ENCODE results near the gene TUBA4B. TPM values are rescaled to one million over a fixed set of nuclear protein-coding genes. Genes with fewer than 3 reads are reported as not detected.
A peak's percentile ranks its signal among the peaks of the same experiment; 100 is the strongest.

The TUBA4B gene
- total RNA-seq, 2 experiments from 2014 or later: not detected

DNA sequence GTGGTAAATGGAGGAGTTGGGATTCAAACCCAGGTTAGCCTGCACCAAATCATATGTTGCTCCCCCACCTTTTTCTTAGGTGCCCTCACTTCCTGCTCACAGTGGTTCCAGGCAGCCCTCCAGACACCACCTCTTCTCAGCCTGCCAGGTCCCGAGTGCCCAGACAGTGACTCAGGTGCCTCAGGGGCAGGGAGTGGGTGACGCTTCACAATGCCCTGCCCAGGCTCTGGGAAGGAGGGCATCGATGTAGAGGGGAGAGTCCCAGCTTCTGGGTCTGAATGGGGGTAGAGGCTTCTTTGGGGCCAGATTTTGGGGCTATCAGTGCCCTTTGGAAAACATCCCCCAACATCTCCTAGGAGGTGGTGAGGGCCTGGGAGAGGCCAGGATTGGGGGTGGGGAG lies 20.9 kb downstream of the TUBA4B start:
- ATAC-seq (no peak), DNase-seq (no peak)
- H3K27me3 Mint-ChIP-seq: no peaks in the 10 kb centered on the region
- no peak overlapping the region for H3K4me3 Mint-ChIP-seq
- H3K27ac Mint-ChIP-seq: no peak overlapping the region
- CTCF ChIA-PET: interaction anchor here (0.9 to 15.5 kb wide), 7 partner anchors 20 to 232 kb away, joined by 3 to 257 read pairs (median 4); partner anchors contain the start of genes TUBA4A and TUBA4B
- H3K9me3 Mint-ChIP-seq (ENCODE audit: low read depth): no peaks in the 10 kb centered on the region
- peaks cover 19% of the 10 kb centered on the region for H3K4me1 Mint-ChIP-seq
- H3K36me3 Mint-ChIP-seq (ENCODE audit: low read depth): no peaks in the 10 kb centered on the region
- intact Hi-C loops (cut with DNase I, micrococcal nuclease): no loop called here
- POLR2A ChIA-PET: interaction anchor here (0.6 kb wide), 1 partner anchor 21 kb away, joined by 3 read pairs; no protein-coding TSS in a partner anchor

DNA sequence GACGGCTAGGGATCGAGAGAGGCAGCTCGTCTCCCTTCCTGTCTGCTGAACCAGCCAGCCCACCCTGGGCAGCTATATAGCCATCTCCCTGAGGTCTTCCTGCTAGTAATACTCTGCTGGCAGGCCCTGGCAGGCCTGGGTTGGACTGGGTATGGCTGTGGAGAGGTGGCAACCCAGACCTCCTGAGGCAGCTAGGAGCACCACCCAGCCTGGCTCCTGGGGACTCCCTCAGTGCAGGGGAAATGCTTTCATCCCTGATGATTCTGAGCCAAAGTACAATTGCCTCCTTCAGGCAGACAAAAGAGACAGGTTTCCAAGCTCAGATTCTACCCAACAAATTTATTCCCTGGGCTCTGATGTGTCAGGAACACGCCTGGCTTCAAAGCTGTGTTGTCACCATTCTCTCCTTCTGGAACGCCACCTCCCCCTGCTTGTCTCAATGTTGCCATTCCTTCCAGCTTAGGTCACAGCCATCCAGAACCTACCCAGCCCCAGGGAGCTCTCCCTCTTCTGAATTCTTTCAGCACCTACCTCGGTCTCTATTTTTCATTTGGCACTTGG lies 21.4 kb downstream of the TUBA4B start:
- intact Hi-C loops (cut with DNase I, micrococcal nuclease): no loop called here
- no peak overlapping the region for H3K4me3 Mint-ChIP-seq
- no peak overlapping the region for H3K27ac Mint-ChIP-seq
- no peaks in the 10 kb centered on the region for H3K27me3 Mint-ChIP-seq
- ChIA-PET POLR2A (no interaction called here), CTCF (interaction anchor here (0.9 to 15.5 kb wide), 8 partner anchors 13 to 233 kb away, joined by 3 to 257 read pairs (median 4); partner anchors contain the start of genes TUBA4A and TUBA4B)
- DNase-seq (no peak), ATAC-seq (no peak)
- peaks cover 20% of the 10 kb centered on the region for H3K4me1 Mint-ChIP-seq
- no peaks in the 10 kb centered on the region for H3K36me3 Mint-ChIP-seq (ENCODE audit: low read depth)
- no peaks in the 10 kb centered on the region for H3K9me3 Mint-ChIP-seq (ENCODE audit: low read depth)

DNA sequence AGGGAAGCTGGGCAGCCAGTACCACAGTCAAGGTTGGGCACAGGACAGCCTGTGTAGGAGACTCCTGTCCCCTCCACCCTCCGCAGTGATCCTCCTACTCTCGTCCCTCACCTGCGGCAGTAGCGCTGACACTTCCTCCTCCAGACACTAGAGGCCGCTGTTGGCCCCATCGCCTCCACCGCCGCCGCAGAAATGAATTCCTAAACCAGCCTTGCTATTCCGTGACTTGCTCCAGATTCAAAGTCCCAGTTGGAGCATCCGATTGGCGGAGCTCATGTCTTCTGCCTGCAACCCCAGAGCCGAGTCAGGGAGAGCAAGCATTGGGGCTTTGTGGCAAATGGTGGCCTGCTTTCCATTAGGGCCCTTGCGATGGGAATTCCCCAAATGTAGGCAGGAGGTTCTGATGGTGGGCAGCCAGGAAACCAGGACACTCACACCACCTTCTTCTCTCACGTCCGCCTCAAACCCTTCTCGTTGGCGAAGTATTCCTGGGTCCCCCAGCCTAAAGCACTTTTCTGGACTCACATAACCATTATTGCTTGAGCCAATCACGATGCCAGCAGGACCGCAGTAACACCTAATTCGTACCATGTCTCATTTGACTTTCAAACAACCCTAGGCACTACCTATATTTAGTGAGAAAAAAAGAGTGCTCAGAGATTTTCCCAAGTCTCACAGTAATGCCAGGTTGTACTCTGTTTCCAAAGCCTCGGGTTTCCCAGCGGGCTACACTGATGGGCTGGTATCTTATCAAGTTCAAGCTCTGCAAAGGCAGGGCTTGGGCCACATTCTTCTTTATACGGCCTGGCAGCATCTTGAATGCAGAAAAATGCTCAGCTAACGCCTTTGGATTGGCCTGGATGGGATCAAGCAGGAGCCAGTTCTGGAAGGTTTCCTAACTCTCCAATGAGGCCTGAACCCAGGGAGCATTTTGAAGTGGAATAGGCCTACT lies 24.9 kb downstream of the TUBA4B start:
- DNase-seq: peak; percentile 86
- ATAC-seq: peak; percentile 8
- intact Hi-C loops (cut with DNase I, micrococcal nuclease): loop anchor here in 1 of 2 experiments (1.0 to 5.0 kb wide), 4 partner anchors 20 to 991 kb away; partner anchors contain the start of genes ABCB6 and ZFAND2B
- H3K4me1 Mint-ChIP-seq: peaks cover 37% of the 10 kb centered on the region
- H3K4me3 Mint-ChIP-seq: peak overlapping the region; percentile 96
- ChIA-PET CTCF (interaction anchor here (0.6 to 15.5 kb wide), 26 partner anchors 9 to 660 kb away, joined by 3 to 257 read pairs (median 3); partner anchors contain the start of genes ANKZF1, CNPPD1, GLB1L and STK16), POLR2A (interaction anchor here (0.6 to 2.6 kb wide), 10 partner anchors 24 to 619 kb away, joined by 3 to 33 read pairs (median 4); partner anchors contain the start of genes ANKZF1, ATG9A, BCS1L and DNPEP)
- no peaks in the 10 kb centered on the region for H3K27me3 Mint-ChIP-seq
- no peaks in the 10 kb centered on the region for H3K9me3 Mint-ChIP-seq (ENCODE audit: low read depth)
- H3K27ac Mint-ChIP-seq: peak overlapping the region; percentile 93
- peaks cover 7% of the 10 kb centered on the region for H3K36me3 Mint-ChIP-seq (ENCODE audit: low read depth)

DNA sequence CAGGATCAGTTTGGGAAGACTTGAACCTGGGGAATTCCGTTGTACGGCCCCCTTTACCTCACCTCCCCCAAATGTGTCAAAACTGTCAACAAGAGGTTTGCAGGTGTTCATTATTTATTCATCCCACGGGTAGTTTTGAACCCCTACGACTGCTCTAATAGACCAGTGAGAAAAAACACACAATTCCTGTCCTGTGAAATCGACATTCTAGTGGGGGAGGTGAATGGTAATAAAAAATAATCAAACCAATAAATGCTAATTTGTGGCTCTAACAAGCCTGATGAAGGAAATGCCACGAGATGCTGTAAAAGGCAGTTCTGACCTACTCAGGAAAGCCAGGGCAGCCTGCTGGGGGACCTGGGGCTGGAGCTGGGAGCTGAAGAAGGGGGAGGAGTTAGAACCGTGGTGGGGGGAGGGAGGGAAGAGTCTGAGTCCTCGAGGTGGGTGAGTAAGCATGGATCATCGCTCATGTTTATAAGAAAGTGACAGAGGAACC lies 25.7 kb downstream of the TUBA4B start:
- no peak for ATAC-seq
- Mint-ChIP-seq H3K27me3 (no peaks in the 10 kb centered on the region), H3K9me3 (ENCODE audit: low read depth) (no peaks in the 10 kb centered on the region), H3K27ac (peak overlapping the region; percentile 93), H3K36me3 (ENCODE audit: low read depth) (peaks cover 10% of the 10 kb centered on the region), H3K4me3 (peak overlapping the region; percentile 96), H3K4me1 (peaks cover 37% of the 10 kb centered on the region)
- ChIA-PET POLR2A (interaction anchor here (0.6 to 2.6 kb wide), 10 partner anchors 16 to 619 kb away, joined by 3 to 33 read pairs (median 4); partner anchors contain the start of genes ANKZF1, ATG9A, BCS1L and TUBA4A), CTCF (interaction anchor here (0.8 to 15.5 kb wide), 20 partner anchors 8 to 281 kb away, joined by 3 to 257 read pairs (median 4); partner anchors contain the start of genes ANKZF1, CNPPD1, GLB1L and STK16)
- intact Hi-C loops (cut with DNase I, micrococcal nuclease): loop anchor here (1.0 to 5.0 kb wide), 19 partner anchors 16 to 991 kb away; partner anchors contain the start of genes ABCB6 (in 2 of the 2), ANKZF1 (in 2 of the 2), ATG9A (in 2 of the 2) and TUBA4A (in 2 of the 2)
- no peak for DNase-seq

DNA sequence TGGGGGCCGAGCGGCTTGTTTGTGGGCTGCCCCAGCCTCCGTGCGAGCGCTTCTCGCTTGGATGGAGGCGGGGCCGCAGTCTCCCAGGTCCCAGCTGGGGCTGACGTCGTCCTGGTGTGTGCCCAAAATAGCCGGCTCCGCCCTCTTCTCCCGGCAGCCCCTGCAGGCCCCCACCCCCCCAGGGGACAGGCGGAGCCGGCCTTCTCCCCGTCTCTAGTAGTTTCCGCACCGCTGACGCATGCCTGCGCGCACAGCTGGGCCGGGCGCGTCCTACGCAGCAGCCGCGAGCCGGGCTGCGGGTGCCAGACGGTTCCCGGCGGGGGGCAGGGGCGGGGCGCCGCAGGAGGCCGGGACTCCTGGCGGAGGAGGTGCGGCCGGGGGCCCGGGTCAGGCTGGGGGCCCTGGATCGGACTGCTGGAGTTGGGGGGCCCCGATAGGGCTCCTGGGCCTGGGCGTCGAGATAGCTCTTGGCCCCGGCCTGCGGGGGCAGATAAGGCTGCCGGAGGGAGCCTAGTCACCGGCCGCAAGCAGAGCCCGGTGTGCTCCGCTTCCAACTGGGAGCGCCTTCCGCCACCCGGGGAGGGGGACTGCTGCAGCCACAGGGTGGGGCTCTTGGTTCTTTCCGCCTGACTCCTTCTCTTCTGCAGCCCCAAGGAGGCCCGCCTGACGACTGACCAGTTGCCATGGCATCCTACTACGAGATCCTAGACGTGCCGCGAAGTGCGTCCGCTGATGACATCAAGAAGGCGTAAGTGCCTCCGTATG lies 26.3 kb downstream of the TUBA4B start, which contains the start of gene DNAJB2:
TSS of gene DNAJB2 (plus strand) at position 216 of the 765 bp plus-strand sequence. CDS start at position 684, 468 bp downstream.
- H3K36me3 Mint-ChIP-seq (ENCODE audit: low read depth): peaks cover 10% of the 10 kb centered on the region
- ChIA-PET CTCF (interaction anchor here (0.8 to 15.5 kb wide), 15 partner anchors 8 to 124 kb away, joined by 3 to 257 read pairs (median 5); partner anchors contain the start of genes ANKZF1, CNPPD1, GLB1L and STK16), POLR2A (interaction anchor here (0.6 to 2.6 kb wide), 11 partner anchors 16 to 620 kb away, joined by 3 to 33 read pairs (median 4); partner anchors contain the start of genes ANKZF1, ATG9A, BCS1L and TUBA4A)
- H3K9me3 Mint-ChIP-seq (ENCODE audit: low read depth): no peaks in the 10 kb centered on the region
- intact Hi-C loops (cut with DNase I, micrococcal nuclease): loop anchor here (1.0 to 5.0 kb wide), 19 partner anchors 15 to 992 kb away; partner anchors contain the start of genes ABCB6 (in 2 of the 2), ANKZF1 (in 2 of the 2), ATG9A (in 2 of the 2) and TUBA4A (in 2 of the 2)
- peak within 1 kb of the TSS; percentile 96 for H3K4me3 Mint-ChIP-seq
- peak within 1 kb of the TSS; percentile 95 for H3K27ac Mint-ChIP-seq
- peak; percentile 86 for ATAC-seq
- H3K27me3 Mint-ChIP-seq: no peaks in the 10 kb centered on the region
- DNase-seq: peak; percentile 100
- H3K4me1 Mint-ChIP-seq: peaks cover 37% of the 10 kb centered on the region

DNA sequence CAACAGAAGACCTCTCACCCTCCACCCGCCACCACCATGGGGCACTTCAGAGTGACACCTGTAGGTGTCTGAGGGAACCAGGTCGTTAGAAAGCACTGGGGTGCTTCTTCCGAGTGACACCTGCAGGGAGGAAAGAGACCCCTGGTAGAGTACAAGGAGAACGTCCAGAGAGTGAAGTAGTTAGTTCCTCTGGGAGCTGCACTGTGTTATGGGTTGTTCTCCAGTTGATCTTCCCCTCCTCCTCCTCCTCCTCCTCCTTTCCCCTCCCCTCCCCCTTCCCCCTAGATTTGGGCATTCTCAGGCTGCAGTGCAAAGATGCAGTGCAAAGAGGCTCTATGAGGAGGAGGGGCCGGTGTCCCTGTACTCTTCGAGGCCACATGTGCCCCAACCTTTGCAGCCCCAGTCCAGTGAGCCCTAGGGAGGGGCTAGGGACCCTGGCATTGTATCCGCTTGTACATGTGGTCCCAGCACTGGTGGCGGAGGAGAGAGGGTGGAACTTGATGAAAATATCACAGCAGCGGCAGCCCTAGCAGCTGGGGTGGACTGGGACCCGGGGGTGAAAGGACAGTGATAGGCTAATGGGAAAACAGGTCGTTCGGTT lies 27.0 kb downstream of the TUBA4B start:
- POLR2A ChIA-PET: interaction anchor here (1.6 to 2.6 kb wide), 3 partner anchors 26 to 50 kb away, joined by 8 to 33 read pairs (median 8); partner anchors contain the start of genes ANKZF1, ATG9A, TUBA4A and TUBA4B
- no peaks in the 10 kb centered on the region for H3K27me3 Mint-ChIP-seq
- no peak for ATAC-seq
- peaks cover 37% of the 10 kb centered on the region for H3K4me1 Mint-ChIP-seq
- H3K9me3 Mint-ChIP-seq (ENCODE audit: low read depth): no peaks in the 10 kb centered on the region
- peak overlapping the region; percentile 96 for H3K4me3 Mint-ChIP-seq
- H3K36me3 Mint-ChIP-seq (ENCODE audit: low read depth): peaks cover 10% of the 10 kb centered on the region
- CTCF ChIA-PET: interaction anchor here (0.9 to 15.5 kb wide), 5 partner anchors 15 to 120 kb away, joined by 3 to 257 read pairs (median 27); partner anchors contain the start of genes TUBA4A and TUBA4B
- DNase-seq: no peak
- intact Hi-C loops (cut with DNase I, micrococcal nuclease): loop anchor here (1.0 to 5.0 kb wide), 19 partner anchors 14 to 993 kb away; partner anchors contain the start of genes ABCB6 (in 2 of the 2), ANKZF1 (in 2 of the 2), ATG9A (in 2 of the 2) and TUBA4A (in 2 of the 2)
- H3K27ac Mint-ChIP-seq: peak overlapping the region; percentile 95

DNA sequence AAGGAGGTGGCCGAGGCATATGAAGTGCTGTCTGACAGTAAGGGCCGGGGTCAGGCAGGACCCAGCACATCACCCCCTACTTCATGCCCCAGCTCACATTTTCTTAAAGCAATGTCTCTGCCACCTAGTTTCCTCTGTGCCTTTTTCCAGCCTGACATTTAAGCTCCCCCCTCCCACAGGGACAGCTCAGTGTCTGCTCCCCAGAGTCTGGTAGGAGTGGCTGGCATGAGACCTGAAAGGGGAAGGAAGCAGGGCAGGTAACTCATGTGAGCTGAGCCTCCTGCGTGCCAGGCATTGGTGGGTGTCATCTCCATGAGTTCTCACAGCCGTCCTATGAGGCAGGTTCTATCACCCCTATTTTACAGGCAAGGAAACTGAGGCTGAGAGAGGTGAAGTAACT lies 27.6 kb downstream of the TUBA4B start:
- H3K4me3 Mint-ChIP-seq: peak overlapping the region; percentile 96
- no peak for DNase-seq
- no peaks in the 10 kb centered on the region for H3K27me3 Mint-ChIP-seq
- no peaks in the 10 kb centered on the region for H3K9me3 Mint-ChIP-seq (ENCODE audit: low read depth)
- no peak for ATAC-seq
- peaks cover 37% of the 10 kb centered on the region for H3K4me1 Mint-ChIP-seq
- H3K27ac Mint-ChIP-seq: peak overlapping the region; percentile 95
- intact Hi-C loops (cut with DNase I, micrococcal nuclease): no loop called here
- ChIA-PET POLR2A (interaction anchor here (0.8 kb wide), 1 partner anchor 31 kb away, joined by 3 read pairs; no protein-coding TSS in a partner anchor), CTCF (interaction anchor here (0.9 to 15.5 kb wide), 3 partner anchors 15 to 121 kb away, joined by 3 to 257 read pairs (median 7); no protein-coding TSS in a partner anchor)
- H3K36me3 Mint-ChIP-seq (ENCODE audit: low read depth): peaks cover 12% of the 10 kb centered on the region

DNA sequence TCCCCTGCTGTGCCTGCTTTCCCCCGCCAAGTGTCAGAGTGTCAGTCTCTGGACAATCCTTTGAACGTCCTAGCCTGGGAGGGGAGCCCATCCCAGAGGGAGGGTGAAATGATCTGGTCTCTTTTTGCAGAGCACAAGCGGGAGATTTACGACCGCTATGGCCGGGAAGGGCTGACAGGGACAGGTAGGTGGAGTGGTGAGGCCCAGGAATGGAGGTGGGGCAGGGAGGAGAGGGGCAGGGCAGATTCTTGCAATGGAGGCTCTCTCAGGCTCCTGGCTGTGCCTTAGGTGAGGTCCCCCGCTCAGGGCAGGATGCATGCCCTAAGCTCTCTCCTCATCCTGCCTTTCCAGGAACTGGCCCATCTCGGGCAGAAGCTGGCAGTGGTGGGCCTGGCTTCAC lies 28.5 kb downstream of the TUBA4B start:
- Mint-ChIP-seq H3K27ac (peak overlapping the region; percentile 37), H3K4me3 (no peak overlapping the region), H3K4me1 (peaks cover 39% of the 10 kb centered on the region), H3K9me3 (ENCODE audit: low read depth) (no peaks in the 10 kb centered on the region), H3K36me3 (ENCODE audit: low read depth) (peaks cover 17% of the 10 kb centered on the region), H3K27me3 (no peaks in the 10 kb centered on the region)
- CTCF ChIA-PET: interaction anchor here (0.5 to 15.5 kb wide), 3 partner anchors 14 to 76 kb away, joined by 3 to 257 read pairs (median 7); no protein-coding TSS in a partner anchor
- DNase-seq (no peak), ATAC-seq (no peak)
- POLR2A ChIA-PET: no interaction called here
- intact Hi-C loops (cut with DNase I, micrococcal nuclease): no loop called here

DNA sequence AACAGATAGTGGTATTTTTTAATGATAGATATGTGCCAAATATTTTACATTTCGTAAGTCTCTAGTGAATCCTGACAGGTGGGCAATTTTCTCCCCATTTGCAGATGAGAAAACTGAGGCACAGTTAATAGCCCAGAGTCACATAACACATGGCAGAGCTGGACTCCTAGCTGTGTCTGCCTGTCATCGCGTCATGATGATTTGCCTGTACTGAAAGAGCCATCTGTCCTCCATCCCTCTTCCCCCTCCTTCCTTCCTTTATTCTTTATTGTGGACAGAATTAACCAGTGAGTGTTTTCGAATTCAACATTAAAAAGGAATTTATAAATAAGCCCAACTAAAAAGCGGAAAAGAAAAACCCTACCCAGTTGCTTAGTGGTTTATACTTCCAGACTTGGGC lies 29.3 kb downstream of the TUBA4B start:
- DNase-seq: no peak
- Mint-ChIP-seq H3K9me3 (ENCODE audit: low read depth) (no peaks in the 10 kb centered on the region), H3K4me1 (peaks cover 36% of the 10 kb centered on the region), H3K27ac (no peak overlapping the region), H3K4me3 (no peak overlapping the region), H3K27me3 (no peaks in the 10 kb centered on the region), H3K36me3 (ENCODE audit: low read depth) (peaks cover 17% of the 10 kb centered on the region)
- ChIA-PET POLR2A (interaction anchor here (0.6 kb wide), 1 partner anchor 37 kb away, joined by 5 read pairs; the partner anchor contains the start of genes GLB1L and STK16), CTCF (interaction anchor here (15.5 kb wide), 1 partner anchor 13 kb away, joined by 257 read pairs; no protein-coding TSS in a partner anchor)
- intact Hi-C loops (cut with DNase I, micrococcal nuclease): no loop called here
- ATAC-seq: no peak

Measured in activated CD4-positive, alpha-beta T cell treated with anti-CD3 and anti-CD28 coated beads for 36 hours (primary cell).